ENCODE measurements around the gene MED13.
"Not testable (repeated sequence)": the region's sequence is repeated elsewhere in the genome, so short reads cannot be mapped to it uniquely, and the experiment has no call there.

MED13 gene

DNA sequence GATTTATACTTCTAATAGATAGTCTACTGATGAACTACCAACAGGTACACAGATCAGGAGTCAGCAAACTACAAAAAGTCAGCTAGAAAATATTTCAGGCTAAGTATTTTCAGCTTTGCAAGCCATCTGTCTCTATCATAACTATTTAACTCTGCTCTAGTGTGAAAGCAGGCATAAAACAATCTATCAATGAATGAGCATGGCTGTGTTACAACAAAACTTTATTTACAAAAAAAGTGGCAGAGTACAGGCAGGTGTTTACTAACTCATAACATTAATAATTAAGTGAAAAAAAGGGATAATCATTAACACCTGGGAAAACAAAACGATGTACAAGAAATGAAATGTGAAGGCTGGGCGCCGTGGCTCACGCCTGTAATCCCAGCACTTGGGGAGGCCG lies 15.8 kb downstream of the MED13 start:
- FAIRE-seq = no peak

DNA sequence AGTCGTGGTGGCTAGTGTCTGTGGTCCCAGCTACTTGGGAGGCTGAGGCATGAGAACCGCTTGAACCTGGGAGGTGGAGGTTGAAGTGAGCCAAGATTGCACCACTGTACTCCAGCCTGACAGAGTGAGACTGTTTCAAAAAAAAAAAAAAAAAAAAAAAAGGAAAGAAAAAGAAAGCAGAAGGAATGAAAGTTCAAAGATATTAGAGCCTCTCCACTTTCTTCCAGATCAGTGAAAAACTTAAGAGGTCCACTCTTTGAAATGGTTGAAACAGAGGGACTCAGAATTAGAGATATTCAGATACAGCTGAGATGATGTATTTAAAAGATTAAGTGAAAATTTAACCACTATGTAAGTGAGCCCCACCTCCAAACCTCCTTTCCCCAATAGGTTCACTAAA lies 16.8 kb downstream of the MED13 start:
- FAIRE-seq = no peak

DNA sequence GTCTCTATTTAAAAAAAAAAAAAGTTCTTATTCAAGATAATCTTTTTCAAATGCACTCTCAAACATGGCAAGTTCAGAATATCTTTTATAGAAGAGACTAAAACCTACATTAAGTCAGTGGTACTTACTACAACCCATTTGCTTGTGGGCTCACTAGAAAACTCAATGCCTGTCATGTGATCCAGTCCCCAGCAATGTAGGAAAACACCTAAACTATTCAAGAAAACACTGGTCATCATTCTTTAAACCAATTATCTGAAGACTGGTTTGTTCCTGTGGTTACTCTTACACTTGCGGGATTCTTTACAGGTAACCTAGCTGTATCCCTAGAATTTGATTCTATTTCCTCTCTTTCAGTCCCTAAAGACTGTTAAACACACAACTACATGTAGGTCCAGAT lies 19.6 kb downstream of the MED13 start:
- no peak for FAIRE-seq

DNA sequence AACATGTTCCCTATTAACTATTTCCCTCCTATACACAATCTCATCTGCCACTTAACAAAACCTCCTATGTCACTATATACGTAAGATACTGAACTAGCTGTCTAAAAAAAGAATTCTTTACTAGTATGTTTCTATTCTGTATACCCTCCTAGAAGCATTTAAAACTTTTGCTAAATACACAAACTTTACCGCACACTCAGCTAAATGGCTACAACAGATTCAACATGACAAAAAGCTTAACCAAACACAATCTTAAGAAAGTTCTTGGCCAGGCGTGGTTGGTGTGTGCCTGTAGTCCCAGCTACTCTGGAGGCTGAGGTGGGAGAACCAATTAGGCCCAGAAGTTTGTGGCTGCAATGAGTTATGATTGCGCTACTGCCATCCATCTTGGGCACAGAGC lies 20.0 kb downstream of the MED13 start:
- FAIRE-seq = no peak

DNA sequence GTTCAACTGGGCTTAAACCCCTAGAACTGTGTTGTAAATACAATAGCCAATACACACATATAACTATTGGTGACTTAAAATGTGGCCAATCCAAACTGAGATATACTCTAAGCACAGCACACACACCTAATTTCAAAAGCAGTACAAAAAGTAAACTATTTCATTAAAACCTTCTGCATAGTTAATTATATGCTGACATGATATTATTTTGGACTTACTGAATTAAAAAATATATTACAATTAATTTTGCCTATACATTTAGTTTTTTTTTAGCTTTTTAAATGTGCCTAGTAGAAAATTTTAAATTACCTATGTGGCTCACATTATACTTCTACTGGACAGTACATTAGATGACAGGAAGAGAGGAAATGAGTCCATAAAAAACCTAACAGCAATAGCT lies 21.5 kb downstream of the MED13 start:
- FAIRE-seq = no peak

DNA sequence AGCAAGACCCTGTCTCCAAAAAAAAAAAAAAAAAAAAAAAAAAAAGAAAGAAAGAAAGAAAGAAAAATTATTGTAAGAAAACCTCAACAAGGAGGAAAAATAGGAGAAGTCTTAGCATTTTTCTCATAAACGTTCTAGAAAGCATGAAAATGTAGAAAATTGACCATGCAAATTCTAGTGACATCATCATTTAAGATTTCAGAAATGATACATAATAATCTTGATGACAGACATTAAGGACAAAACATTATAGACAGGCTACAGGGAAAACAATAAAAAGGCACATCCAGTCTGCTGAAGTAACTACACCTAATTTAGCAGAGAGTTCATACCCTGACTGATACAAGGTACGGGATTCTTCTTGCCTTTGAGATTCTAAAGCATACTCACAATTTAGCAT lies 21.9 kb downstream of the MED13 start:
- FAIRE-seq = no peak

DNA sequence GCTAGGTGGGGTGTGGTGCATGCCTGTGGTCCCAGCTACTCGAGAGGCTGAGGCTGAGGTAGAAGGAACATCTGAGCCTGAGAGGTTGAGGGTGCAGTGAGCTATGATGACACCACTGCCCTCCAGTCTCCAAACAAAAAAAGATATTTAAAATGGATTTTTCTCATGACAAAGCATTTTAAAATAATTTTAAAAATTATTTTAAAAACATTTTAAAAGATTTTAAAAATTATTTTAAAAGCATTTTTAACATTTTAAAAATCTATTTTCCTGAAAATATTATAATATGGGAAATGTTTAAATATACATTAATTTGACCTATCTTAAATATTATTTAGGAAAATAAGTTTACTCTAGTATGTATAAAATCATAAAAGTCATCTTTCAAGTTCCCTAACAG lies 26.8 kb downstream of the MED13 start:
- FAIRE-seq = no peak

DNA sequence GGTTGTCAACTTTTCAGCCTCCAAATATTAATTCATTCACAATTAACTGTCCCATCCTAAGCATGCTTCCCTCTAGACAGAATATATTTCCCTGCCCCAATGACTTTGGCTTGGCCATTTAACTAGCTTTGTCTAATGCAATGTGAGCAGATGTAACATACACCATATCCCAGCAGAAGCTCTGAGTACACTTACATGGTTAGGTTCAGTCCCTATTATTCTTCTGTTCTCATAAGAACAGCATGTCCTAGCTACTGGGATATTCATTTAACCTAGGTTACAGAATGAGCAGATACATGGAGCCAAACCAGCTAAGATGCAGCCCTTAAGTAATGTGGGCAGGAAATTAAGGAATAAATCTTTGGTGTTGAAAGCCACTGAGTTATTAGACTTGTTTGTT lies 31.8 kb downstream of the MED13 start:
- FAIRE-seq = no peak

DNA sequence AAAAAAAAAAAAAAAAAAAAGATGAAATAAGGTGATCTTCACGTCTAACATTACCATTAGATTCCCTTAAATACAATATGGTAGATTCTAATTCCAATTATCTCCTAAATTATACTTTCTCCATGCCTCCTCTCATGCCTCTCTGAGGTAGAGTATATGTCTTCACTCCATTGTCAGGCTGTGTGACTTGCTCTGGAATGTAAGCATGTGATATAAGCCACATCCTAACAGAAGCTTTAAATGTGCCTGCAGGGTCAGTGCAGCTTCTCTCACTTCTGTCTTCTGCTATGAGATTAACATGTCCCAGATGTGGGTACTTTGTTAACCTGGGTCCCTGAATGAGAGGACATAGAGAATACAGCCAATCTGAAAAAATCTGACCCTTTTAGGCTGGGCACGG lies 32.6 kb downstream of the MED13 start:
- no peak for FAIRE-seq

DNA sequence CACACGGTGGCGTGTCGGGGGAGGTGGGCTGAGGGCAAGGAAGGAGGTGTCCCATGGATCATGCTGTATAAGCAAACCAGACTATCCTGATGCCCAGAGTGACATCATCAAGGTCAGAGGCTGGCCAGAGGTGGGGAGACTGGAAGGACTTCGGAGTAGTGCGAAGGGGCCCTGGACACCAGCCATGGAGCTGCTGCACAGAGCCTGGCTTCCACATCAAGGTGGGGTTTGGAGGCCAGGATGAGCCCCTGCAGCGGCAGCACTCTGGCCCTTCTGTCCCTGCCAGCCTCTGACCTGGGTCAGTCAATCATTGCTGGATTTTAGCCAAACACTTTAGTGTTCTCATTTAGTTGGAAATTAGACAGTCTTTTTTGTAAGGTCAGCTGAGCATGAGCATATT lies 34.8 kb downstream of the MED13 start:
- no peak for FAIRE-seq

DNA sequence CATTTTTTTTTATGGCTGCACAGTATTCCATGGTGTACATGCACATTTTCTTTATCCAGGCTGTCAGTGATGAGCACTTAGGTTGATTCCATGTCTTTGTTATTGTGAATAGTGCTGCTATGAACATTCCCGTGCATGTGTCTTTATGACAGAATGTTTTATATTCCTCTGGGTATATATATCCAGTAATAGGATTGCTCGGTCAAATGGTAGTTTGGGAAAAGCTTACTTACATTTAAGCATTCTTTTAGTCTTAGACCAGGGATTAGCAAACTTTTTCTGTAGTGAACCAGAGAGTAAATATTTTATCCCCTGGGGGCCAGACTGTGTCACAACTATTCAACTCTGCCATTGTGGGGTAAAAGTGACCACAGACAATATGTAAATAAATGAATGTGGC lies 40.2 kb downstream of the MED13 start:
- FAIRE-seq = no peak

DNA sequence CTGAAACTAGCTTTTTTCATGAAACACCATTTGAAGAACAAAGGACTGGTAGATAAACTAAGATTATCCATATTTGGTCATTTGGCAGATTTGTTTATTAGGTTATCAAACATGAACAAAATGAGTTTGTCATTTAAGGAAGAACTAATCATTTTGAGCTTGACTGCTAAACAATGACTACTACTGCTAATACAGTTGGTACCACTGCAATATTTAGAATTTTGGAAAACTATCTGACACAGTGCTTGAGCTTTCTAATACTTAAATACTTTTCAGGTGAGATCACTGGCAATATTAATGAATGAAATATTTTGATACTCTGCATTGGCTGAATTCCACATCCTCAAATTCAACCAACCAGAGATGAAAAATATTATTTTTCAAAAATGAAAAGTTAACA lies 47.2 kb downstream of the MED13 start:
- FAIRE-seq = no peak

DNA sequence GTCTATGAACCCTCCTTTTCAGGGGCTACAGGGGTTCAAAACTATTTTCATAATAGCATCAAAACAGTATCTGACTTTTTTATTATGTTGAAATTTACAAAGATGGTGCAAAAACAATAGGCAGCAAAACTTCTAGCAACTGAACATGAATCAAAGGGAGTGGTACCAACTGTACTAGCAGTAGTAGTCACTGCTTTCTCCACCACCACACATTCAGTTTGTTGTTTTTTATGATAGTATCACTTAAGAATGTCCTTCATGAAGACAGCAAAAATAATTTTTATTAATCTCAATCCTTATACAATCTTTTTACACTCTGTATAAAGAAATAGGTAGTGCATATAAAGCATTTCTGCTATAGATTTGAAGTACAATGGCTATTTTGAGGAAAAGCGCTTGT lies 47.6 kb downstream of the MED13 start:
- no peak for FAIRE-seq

DNA sequence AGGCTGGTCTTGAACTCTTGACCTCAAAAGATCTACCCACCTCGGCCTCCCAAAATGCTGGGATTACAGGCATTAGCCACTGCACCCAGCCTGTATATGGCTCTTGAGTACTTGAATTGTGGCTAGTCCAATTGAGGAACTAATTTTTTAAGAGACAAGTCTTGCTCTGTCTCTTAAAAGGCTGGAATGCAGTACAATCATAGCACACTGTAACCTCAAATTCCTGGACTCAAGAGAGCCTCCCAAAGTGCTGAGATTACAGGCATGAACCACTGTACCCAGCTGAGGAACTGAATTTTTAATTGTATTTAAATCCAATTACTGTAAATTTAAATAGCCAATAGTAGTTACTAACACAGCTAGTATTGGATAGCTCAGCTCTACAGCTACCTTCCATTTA lies 50.6 kb downstream of the MED13 start:
- no peak for FAIRE-seq

DNA sequence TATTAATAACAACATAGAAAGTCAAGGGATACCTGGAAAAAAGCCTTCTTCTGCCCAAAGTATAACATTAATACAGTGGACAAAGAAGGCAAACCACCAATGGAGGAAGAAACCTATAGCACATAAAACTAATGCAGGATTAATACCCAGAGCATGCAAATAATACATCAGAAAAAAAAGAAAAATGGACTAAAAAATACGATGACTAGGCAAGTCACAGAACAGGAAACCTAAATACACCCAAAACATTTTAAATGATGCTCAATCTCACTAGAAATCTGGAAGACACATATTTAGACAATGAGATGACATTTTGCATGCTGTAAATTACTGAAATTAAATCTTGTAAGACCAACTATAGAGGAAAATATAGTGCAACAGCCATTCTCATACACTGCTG lies 55.9 kb downstream of the MED13 start:
- no peak for FAIRE-seq

DNA sequence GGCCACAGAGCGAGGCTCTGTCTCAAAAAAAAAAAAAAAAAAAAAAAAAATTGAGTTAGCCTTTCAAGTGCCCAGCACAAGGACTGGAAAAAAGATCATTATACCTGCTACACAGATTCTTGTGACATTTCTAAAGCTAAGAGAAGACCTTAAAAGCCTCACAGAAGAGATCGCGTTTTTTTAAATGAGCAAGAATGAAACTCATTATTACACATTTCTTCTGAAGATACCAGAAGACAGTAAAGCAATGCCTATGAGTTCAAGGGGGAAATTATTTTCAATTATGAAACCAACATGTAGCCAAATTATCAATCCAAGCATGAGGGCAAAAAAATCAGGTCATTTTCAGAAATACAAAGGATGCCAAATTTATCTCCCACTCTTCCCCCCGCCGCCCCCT lies 56.8 kb downstream of the MED13 start:
- no peak for FAIRE-seq

DNA sequence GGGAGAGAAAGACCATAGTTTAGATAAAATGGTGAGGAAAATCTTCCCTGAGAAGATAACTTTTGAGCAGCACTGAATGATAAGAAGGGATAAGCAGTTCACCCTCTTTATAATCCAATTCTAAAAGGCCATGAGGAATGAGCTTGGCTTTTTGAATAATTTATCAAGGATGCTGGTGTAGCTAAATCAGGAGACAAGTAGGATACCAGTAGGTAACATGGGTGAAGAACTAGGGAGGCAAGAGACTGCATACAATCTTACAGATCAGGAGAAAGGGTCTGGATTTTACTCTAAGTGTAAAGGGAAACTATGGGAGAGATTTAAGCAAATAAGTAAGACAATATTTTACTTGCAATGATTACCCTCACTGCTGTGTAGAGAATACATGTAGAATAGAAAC lies 60.7 kb downstream of the MED13 start:
- FAIRE-seq = no peak

DNA sequence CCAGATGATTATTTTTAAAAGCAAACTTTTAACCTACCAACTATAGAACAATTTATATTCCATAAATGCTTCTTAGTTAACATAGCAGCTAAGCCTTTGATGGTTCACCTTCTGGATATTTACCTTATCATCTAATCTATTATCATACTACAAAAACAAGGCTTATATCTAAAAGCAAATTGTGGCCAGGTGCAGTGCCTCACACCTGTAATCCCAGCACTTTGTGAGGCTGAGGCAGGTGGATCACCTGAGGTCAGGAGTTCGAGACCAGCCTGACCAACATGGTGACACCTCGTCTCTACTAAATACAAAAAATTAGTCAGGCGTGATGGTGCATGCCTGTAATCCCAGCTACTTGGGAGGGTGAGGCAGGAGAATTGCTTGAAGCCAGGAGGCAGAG lies 61.9 kb downstream of the MED13 start:
- not testable (repeated sequence) for FAIRE-seq

DNA sequence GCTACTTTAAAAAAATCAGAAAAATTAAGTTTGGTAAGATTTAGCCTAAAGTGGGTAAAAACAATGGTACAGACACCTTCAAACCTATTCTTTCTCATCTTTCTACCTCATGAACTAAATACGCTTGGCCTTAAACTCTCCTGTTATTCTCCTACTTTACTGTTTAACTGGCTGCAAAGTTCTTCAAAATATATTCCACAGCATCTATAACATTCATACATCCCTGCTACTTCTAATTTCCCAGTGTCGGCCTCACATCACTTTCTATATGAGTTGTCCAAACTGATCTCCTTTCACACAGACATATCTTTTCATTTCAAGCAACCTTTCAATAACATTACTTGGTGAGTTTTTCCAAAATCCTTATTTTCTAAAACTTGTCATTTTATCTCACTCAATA lies 64.0 kb downstream of the MED13 start:
- FAIRE-seq = no peak

DNA sequence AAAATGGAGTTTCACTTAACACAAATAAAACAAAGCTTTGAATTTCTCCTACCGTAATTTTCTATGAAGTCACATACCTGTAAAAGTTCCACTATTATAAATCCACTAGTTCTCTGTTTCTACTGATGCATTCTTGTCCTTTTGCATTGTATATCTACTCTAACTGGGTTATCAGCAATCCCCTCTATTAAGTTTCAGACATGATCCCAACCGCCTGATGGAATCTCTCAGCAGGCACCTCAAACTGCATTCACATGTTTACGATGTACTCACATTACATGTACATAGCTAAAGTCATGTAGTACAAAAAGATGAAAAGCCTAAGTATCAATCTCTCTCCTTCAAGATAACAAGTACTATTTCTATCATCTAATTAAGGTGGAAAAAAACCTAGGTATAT lies 64.9 kb downstream of the MED13 start:
- no peak for FAIRE-seq

DNA sequence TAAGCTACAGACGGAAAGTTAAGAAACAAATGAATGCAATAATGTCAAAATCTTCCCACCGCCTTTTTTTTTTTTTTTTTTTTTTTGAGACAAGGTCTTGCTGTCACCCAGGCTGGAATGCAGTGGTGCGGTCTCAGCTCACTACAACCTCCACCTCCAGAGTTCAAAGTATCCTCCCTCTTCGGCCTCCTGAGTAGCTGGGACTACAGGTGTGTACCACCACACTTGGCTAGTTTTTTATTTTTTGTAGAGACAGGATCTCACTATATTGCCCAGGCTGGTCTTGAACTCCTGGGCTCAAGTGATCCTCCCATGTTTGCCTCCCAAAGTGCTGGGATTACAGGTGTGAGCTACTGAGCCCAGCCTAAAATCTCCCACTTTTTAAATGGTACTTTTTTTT lies 66.5 kb downstream of the MED13 start:
- not testable (repeated sequence) for FAIRE-seq

DNA sequence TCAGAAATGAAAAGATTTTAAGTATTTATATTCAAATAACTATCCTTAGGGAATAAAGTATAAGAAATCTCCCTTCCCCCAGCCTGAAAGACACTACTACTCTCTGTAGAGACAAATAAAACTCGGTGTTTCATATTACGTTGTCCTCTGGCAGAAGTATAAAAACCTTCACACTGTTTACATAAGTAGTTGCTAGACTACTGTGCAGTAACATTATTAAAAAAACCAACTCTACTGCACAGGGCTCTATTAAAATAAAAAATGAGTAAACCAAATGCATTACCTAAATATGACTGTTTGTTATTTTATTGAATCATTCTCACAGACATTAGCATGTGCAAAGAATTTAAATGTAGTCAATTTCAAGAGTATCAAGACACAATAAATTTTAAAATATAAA lies 67.4 kb downstream of the MED13 start:
- peak; percentile 98 for FAIRE-seq

DNA sequence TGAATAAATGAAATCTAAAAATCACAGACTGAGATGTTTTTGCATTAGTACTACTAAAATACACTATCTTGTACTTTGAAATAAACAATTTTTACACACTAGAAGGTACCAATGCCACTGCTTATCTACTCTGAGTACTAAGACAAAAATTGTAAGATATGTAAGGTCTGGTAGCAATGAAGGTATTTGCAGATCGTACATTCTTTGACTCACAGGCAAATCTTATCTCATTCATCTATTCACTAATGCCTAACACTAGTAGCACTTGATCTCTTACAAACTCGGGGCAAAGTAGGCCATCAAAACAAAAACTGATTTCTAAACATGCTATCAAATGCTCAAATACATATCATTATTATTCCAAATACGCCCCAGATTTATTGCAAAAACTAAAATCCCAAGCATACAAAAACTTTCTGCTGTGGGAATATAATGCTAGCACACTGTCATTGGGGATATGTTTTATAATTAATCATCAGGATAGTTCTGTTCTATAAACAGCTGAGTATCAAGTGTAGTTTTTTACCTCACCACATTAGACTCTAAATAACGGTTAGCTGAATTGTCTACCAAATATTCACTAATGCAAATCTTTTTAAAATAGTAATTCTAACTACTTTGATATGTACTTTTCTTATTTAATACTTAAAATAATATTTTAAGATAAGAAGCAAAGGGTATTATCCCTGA lies 68.0 kb downstream of the MED13 start:
- no peak for FAIRE-seq

DNA sequence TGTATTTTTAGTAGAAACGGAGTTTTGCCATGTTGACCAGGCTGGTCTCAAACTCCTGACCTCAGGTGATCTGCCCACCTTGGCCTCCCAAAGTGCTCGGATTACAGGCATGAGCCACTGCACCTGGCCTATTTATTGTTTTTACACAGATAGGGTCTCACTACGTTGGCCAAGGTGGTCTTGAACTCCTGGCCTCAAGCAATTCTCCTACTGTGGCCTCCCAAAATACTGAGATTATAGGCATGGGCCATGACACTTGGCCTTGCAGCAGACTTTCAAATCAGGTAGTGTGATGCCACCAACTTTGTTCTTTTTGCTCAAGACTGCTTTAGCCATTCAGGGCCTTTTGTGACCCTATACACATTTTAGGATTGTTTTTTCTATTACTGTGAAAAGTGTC lies 75.6 kb downstream of the MED13 start:
- no peak for FAIRE-seq

DNA sequence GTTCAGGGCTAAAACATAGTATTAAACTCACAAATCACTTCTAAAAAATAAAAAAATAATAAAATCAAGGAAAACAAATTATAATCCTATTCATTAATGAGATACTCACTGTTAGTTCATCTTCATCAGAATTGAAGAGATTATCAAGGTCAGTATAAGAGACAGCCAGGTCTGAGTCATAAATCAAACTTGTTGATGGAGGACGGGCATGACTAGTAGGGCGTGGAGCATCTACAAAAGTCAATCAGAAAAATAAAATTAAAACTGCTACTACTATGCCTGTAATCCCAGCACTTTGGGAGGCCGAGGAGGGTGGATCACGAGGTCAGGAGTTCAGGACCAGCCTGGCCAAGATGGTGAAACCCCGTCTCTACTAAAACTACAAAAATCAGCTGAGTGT lies 78.2 kb downstream of the MED13 start:
- FAIRE-seq = peak; percentile 55

DNA sequence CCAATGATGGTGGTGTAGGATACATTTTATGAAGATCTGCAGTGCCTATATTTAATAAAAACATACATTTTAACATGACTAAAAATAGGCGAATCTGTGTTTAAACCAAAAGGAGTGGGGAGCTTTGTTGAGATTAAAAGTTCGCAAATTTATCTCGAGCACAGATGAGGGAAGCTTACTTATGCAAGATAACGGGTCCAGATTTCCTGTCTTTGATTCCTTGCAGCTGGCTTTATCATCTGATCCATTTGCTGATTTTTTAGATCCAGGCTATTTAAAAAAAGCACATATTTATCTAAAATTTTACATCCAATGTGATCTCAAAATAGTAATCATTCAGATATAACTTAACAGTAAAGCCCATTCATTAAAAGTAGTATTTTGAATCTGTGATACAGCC lies 80.3 kb downstream of the MED13 start:
- peak; percentile 47 for FAIRE-seq

Data from islet of Langerhans (tissue), 1 donor.